HCT116 (cell line): ENCODE results near the gene CKAP2L. TPM values are rescaled to one million over a fixed set of nuclear protein-coding genes. Genes with fewer than 3 reads are reported as not detected.

Experiments
- ATAC-seq: fragments of 200-7000 bp; cut with Tn5 transposase; 2 replicates; pipeline ENCODE4 v1.9.1; 2020; ENCODE audit warnings: mild to moderate bottlenecking, moderate library complexity
- BruUV-seq: library from RNA; stranded (reverse); fragments of 400-500 nt; replicated peaks from 2 replicates; lab custom pipeline; 2021; lab: Mats Ljungman, UMichigan
- CTCF ChIA-PET: fragments of 300-600 bp; sonication (Branson Sonifier 250); formaldehyde crosslinking; loops from one replicate; lab custom pipeline; 2021; ENCODE audit warnings: antibody characterized with exemption; lab: Charles Lee
- POLR2A ChIA-PET: fragments of 300-600, 350-600 bp; sonication (Branson Sonifier 250); formaldehyde crosslinking; loops from one replicate; lab custom pipeline; 2021; ENCODE audit warnings: antibody characterized with exemption; lab: Charles Lee
- RAD21 ChIA-PET, 2 experiments: fragments of 300-600 bp; sonication (Branson Sonifier 250); formaldehyde crosslinking; loops; one replicate each; lab custom pipeline; 2023; ENCODE audit warnings: low total read pairs in 2 of 2; ENCODE audit not compliant: uncharacterized antibody in 2 of 2, unreplicated experiment in 2 of 2, low non-redundant PET in 1 of 2; lab: Charles Lee
- DNase-seq: peaks from one replicate; pipeline ENCODE4 v3.0.0-alpha.2; 2010; ENCODE audit warnings: low read depth, low spot score
- H2AFZ ChIP-seq: fragments of 200-600 bp; shearing (Covaris generic), sonication (generic); 2 replicates; pipeline ENCODE4 v1.6.1; 2017; ENCODE audit warnings: low read depth, mixed run types, mixed read lengths, antibody characterized with exemption, low read length; ENCODE audit not compliant: poor library complexity, severe bottlenecking
- H3K27ac ChIP-seq: 2 replicates; pipeline ENCODE4 v1.5.1; 2012; ENCODE audit warnings: low read depth, low read length
- H3K27me3 ChIP-seq: fragments of 200-600 bp; sonication (generic); 2 replicates; pipeline ENCODE4 v1.6.1; 2016; ENCODE audit warnings: mixed run types, low read length, mixed read lengths; ENCODE audit not compliant: insufficient read depth
- H3K36me3 ChIP-seq, 2 experiments: fragments of 200-500 bp in 1 of 2; fragments of 200-600 bp in 1 of 2; sonication (Bioruptor generic) in 1 of 2; sonication (generic) in 1 of 2; 2 replicates each; pipeline versions ENCODE4 v1.5.1 to v1.6.1; 2014 to 2016; ENCODE audit warnings: low read length in 2 of 2, inconsistent platforms in 1 of 2, mixed read lengths in 1 of 2, mixed run types in 1 of 2; ENCODE audit not compliant: insufficient read depth in 2 of 2, control insufficient read depth in 1 of 2
- H3K4me1 ChIP-seq, 2 experiments: fragments of 200-600 bp in 1 of 2; sonication (generic) in 1 of 2; 2 replicates each; pipeline versions ENCODE4 v1.5.1 to v1.6.1; 2012 to 2017; ENCODE audit warnings: low read length in 2 of 2, inconsistent platforms in 1 of 2, mild to moderate bottlenecking in 1 of 2, mixed read lengths in 1 of 2, mixed run types in 1 of 2, moderate library complexity in 1 of 2; ENCODE audit not compliant: insufficient read depth in 2 of 2, control insufficient read depth in 1 of 2
- H3K4me2 ChIP-seq: fragments of 200-600 bp; sonication (generic); 2 replicates; pipeline ENCODE4 v1.6.1; 2017; ENCODE audit warnings: mixed run types, low read length, mixed read lengths
- H3K4me3 ChIP-seq, 2 experiments: fragments of 200-600 bp in 1 of 2; sonication (generic) in 1 of 2; replicated peaks in 1 of 2; 2 replicates each; pipeline ENCODE4 v1.5.1; 2011 to 2016; ENCODE audit warnings: low read length in 2 of 2, control low read depth in 1 of 2, low read depth in 1 of 2, mild to moderate bottlenecking in 1 of 2, mixed read lengths in 1 of 2, mixed run types in 1 of 2
- H3K79me2 ChIP-seq: fragments of 200-600 bp; sonication (generic); 2 replicates; pipeline ENCODE4 v1.6.1; 2017; ENCODE audit warnings: mild to moderate bottlenecking, mixed run types, low read length, moderate library complexity, mixed read lengths; ENCODE audit not compliant: insufficient read depth
- H3K9ac ChIP-seq: fragments of 200-600 bp; sonication (generic); 2 replicates; pipeline ENCODE4 v1.6.1; 2016; ENCODE audit warnings: low read length, mixed read lengths
- H3K9me2 ChIP-seq: fragments of 200-600 bp; sonication (generic), shearing (Covaris generic); 2 replicates; pipeline ENCODE4 v1.6.1; 2017; ENCODE audit warnings: mixed run types, mild to moderate bottlenecking, moderate library complexity; ENCODE audit not compliant: insufficient read depth
- H3K9me3 ChIP-seq, 2 experiments: fragments of 200-500 bp in 1 of 2; fragments of 200-600 bp in 1 of 2; sonication (Bioruptor generic) in 1 of 2; sonication (generic) in 1 of 2; 2 replicates each; pipeline ENCODE4 v1.6.1; 2014 to 2017; ENCODE audit warnings: low read length in 2 of 2, mixed read lengths in 2 of 2, inconsistent platforms in 1 of 2, low read depth in 1 of 2, mild to moderate bottlenecking in 1 of 2, mixed run types in 1 of 2, moderate library complexity in 1 of 2; ENCODE audit not compliant: control insufficient read depth in 1 of 2, insufficient read depth in 1 of 2
- H4K20me1 ChIP-seq: fragments of 200-600 bp; sonication (generic), shearing (Covaris generic); 2 replicates; pipeline ENCODE4 v1.6.1; 2017; ENCODE audit warnings: mixed run types, mild to moderate bottlenecking, moderate library complexity; ENCODE audit not compliant: insufficient read depth
- FOSL1 ChIP-seq: IDR thresholded peaks from 2 replicates; pipeline ENCODE4 v1.6.1; 2012; ENCODE audit warnings: low read depth
- POLR2A ChIP-seq: IDR thresholded peaks from 2 replicates; pipeline ENCODE4 v1.7.0; 2011; ENCODE audit warnings: borderline replicate concordance; ENCODE audit not compliant: insufficient read depth, insufficient read length; ENCODE audit errors: extremely low read depth
- SIN3A ChIP-seq: IDR thresholded peaks from 2 replicates; pipeline ENCODE4 v1.6.1; 2012; ENCODE audit warnings: low read depth
- SP1 ChIP-seq: IDR thresholded peaks from 2 replicates; pipeline ENCODE4 v1.6.1; 2012; ENCODE audit warnings: low read depth
- YY1 ChIP-seq: IDR thresholded peaks from 2 replicates; pipeline ENCODE4 v1.6.1; 2011; ENCODE audit warnings: low read length, low read depth, moderate library complexity, mild to moderate bottlenecking; ENCODE audit not compliant: insufficient replicate concordance; ENCODE audit errors: extremely low read depth
- ZNF274 ChIP-seq: fragments of 200-500 bp; sonication (Bioruptor generic); IDR thresholded peaks from 2 replicates; pipeline ENCODE4 v1.6.1; 2014; ENCODE audit warnings: mild to moderate bottlenecking, low read depth, low read length, inconsistent platforms
- intact Hi-C: fragments of 100-400 bp; cut with micrococcal nuclease; formaldehyde crosslinking; loops from 2 replicates; pipeline ENCODE4 v1.10.0; 2022
- total RNA-seq: library from RNA; stranded (reverse); gene quantifications from one replicate; pipeline ENCODE4 v1.2.1, GENCODE V29; 2021; ENCODE audit not compliant: unreplicated experiment
- TF ChIP-seq, protein P1 (sequence below): IDR thresholded peaks from 2 replicates; pipeline ENCODE4 v1.6.1; 2012; ENCODE audit warnings: low read depth
- TF ChIP-seq, protein P2 (sequence below): IDR thresholded peaks from 2 replicates; pipeline ENCODE4 v1.6.1; 2011; ENCODE audit warnings: mild to moderate bottlenecking, low read length, moderate library complexity; ENCODE audit not compliant: insufficient replicate concordance; ENCODE audit errors: extremely low read depth
- TF ChIP-seq, protein P3 (sequence below): IDR thresholded peaks from 2 replicates; pipeline ENCODE4 v1.6.1; 2012
- TF ChIP-seq, protein P4 (sequence below): IDR thresholded peaks from 2 replicates; pipeline ENCODE4 v1.6.1; 2012

The CKAP2L gene
- total RNA-seq, 1 experiment from 2014 or later = 27.5 TPM

DNA sequence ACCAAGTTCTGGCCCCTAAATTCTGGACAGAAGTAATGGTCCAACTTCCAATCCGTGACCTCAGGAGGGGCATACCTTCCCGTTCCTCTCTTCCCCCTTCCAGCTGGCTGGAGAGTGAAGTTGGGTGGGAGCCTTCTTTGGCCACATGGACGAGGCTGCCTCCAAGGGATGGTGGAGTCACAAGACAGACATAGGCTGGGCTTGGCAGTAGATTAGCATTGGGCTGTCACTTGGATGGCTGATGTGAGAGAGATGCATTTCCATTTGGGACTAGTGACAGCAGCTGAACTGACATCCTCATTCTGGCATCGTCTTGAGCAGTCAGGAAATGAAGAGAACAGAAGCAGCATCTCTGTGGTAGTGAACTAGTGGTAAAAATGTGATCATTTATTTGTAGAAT is 31.0 kb downstream of the CKAP2L start:
- BruUV-seq = no TSS peak
- H3K36me3 ChIP-seq = peaks cover 4 to 5% of the 10 kb centered on the region in 2 experiments; a peak in 3 of 4 replicates
- RAD21 ChIA-PET = no interaction called here
- no peak overlapping the region for H3K4me2 ChIP-seq
- H3K9me3 ChIP-seq = no peaks in the 10 kb centered on the region
- no peaks in the 10 kb centered on the region for H4K20me1 ChIP-seq
- CTCF ChIA-PET = no interaction called here
- H3K4me3 ChIP-seq = no peak overlapping the region
- no peak overlapping the region for H2AFZ ChIP-seq
- H3K4me1 ChIP-seq = peaks cover 15 to 21% of the 10 kb centered on the region in 2 experiments
- H3K9ac ChIP-seq = no peak overlapping the region
- no peak for TF ChIP-seq SP1
- TF ChIP-seq, protein P1, sequence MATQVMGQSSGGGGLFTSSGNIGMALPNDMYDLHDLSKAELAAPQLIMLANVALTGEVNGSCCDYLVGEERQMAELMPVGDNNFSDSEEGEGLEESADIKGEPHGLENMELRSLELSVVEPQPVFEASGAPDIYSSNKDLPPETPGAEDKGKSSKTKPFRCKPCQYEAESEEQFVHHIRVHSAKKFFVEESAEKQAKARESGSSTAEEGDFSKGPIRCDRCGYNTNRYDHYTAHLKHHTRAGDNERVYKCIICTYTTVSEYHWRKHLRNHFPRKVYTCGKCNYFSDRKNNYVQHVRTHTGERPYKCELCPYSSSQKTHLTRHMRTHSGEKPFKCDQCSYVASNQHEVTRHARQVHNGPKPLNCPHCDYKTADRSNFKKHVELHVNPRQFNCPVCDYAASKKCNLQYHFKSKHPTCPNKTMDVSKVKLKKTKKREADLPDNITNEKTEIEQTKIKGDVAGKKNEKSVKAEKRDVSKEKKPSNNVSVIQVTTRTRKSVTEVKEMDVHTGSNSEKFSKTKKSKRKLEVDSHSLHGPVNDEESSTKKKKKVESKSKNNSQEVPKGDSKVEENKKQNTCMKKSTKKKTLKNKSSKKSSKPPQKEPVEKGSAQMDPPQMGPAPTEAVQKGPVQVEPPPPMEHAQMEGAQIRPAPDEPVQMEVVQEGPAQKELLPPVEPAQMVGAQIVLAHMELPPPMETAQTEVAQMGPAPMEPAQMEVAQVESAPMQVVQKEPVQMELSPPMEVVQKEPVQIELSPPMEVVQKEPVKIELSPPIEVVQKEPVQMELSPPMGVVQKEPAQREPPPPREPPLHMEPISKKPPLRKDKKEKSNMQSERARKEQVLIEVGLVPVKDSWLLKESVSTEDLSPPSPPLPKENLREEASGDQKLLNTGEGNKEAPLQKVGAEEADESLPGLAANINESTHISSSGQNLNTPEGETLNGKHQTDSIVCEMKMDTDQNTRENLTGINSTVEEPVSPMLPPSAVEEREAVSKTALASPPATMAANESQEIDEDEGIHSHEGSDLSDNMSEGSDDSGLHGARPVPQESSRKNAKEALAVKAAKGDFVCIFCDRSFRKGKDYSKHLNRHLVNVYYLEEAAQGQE = no peak
- DNase-seq (no peak), ATAC-seq (no peak)
- H3K9me2 ChIP-seq = no peaks in the 10 kb centered on the region
- POLR2A ChIA-PET = no interaction called here
- intact Hi-C loops = no loop called here
- no peak overlapping the region for H3K27ac ChIP-seq
- H3K27me3 ChIP-seq = no peaks in the 10 kb centered on the region
- no peaks in the 10 kb centered on the region for H3K79me2 ChIP-seq

DNA sequence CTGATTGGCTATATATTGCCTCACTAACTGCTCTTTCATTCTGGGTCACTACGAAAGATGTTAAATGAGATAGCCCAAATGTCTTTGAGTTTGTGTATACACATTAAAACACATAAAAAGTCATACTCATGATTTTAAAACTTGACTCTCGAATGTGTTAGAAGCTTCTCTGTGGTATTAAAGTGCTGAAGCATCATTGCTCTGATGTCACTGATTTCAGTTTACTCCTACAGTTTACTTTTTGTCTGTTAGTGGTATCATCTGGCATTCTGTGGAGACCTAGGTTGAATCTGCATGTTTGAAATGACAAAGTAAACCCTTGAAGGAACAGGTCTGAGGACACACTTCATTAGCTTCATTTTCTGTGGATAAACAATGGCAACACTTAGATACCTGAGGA is 32.9 kb downstream of the CKAP2L start:
- intact Hi-C loops = no loop called here
- H3K36me3 ChIP-seq = 0 out of 4 replicates have a peak, but pooled peaks cover 0 to under 1% of the 10 kb centered on the region in 2 experiments
- no peak overlapping the region for H3K27ac ChIP-seq
- H3K4me1 ChIP-seq = peaks cover 2 to 9% of the 10 kb centered on the region in 2 experiments
- ATAC-seq = no peak
- DNase-seq = no peak
- H2AFZ ChIP-seq = no peak overlapping the region
- H3K9me2 ChIP-seq = no peaks in the 10 kb centered on the region
- no peaks in the 10 kb centered on the region for H3K9me3 ChIP-seq
- ChIA-PET POLR2A (no interaction called here), RAD21 (no interaction called here), CTCF (no interaction called here)
- H4K20me1 ChIP-seq = no peaks in the 10 kb centered on the region
- H3K4me2 ChIP-seq = no peak overlapping the region
- H3K79me2 ChIP-seq = no peaks in the 10 kb centered on the region
- H3K9ac ChIP-seq = no peak overlapping the region
- no peak overlapping the region for H3K4me3 ChIP-seq
- no TSS peak for BruUV-seq
- no peaks in the 10 kb centered on the region for H3K27me3 ChIP-seq
- TF ChIP-seq POLR2A (no peak), FOSL1 (no peak), YY1 (no peak), SP1 (no peak), ZNF274 (no peak), SIN3A (no peak)
- TF ChIP-seq, protein P2, sequence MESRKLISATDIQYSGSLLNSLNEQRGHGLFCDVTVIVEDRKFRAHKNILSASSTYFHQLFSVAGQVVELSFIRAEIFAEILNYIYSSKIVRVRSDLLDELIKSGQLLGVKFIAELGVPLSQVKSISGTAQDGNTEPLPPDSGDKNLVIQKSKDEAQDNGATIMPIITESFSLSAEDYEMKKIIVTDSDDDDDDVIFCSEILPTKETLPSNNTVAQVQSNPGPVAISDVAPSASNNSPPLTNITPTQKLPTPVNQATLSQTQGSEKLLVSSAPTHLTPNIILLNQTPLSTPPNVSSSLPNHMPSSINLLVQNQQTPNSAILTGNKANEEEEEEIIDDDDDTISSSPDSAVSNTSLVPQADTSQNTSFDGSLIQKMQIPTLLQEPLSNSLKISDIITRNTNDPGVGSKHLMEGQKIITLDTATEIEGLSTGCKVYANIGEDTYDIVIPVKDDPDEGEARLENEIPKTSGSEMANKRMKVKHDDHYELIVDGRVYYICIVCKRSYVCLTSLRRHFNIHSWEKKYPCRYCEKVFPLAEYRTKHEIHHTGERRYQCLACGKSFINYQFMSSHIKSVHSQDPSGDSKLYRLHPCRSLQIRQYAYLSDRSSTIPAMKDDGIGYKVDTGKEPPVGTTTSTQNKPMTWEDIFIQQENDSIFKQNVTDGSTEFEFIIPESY = no peak
- TF ChIP-seq, protein P3, sequence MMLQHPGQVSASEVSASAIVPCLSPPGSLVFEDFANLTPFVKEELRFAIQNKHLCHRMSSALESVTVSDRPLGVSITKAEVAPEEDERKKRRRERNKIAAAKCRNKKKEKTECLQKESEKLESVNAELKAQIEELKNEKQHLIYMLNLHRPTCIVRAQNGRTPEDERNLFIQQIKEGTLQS = no peak
- TF ChIP-seq, protein P4, sequence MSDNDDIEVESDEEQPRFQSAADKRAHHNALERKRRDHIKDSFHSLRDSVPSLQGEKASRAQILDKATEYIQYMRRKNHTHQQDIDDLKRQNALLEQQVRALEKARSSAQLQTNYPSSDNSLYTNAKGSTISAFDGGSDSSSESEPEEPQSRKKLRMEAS = no peak
